HepG2 (cell line): ENCODE measurements around the gene ADCY6. TPM values are rescaled to one million over a fixed set of nuclear protein-coding genes. Genes with fewer than 3 reads are reported as not detected.

Experiments
- ATAC-seq: fragments of 200-7000 bp; cut with Tn5 transposase; 3 replicates; pipeline ENCODE4 v1.9.1; 2020; ENCODE audit warnings: mild to moderate bottlenecking, moderate library complexity
- BruUV-seq: library from RNA; stranded (reverse); fragments of 400-500 nt; replicated peaks from 2 replicates; lab custom pipeline; 2021; lab: Mats Ljungman, UMichigan
- CTCF ChIA-PET: fragments of 300-600 bp; formaldehyde crosslinking; extraction: SDS; loops from one replicate; lab custom pipeline; 2021; ENCODE audit warnings: low total read pairs, inconsistent platforms, low intra/inter-chr PET ratio; lab: Yijun Ruan, JAX
- POLR2A ChIA-PET: fragments of 350-600 bp; sonication (Branson Sonifier 250); formaldehyde crosslinking; loops from one replicate; lab custom pipeline; 2020; ENCODE audit warnings: antibody characterized with exemption, inconsistent platforms; lab: Yijun Ruan, JAX
- DNase-seq: peaks from one replicate; pipeline ENCODE4 v3.0.0-alpha.2; 2015; ENCODE audit warnings: low spot score
- FAIRE-seq: peaks from 3 replicates; lab custom pipeline; 2011; peaks lifted over from hg19 to GRCh38; lab: Jason Lieb, UNC
- H2AFZ ChIP-seq: one replicate; pipeline ENCODE4 v1.6.1; 2011; ENCODE audit warnings: low read length, inconsistent platforms
- H3K27ac ChIP-seq: fragments of 300-600 bp; 3 replicates; pipeline ENCODE4 v1.8.0; 2011; ENCODE audit warnings: mixed run types, mild to moderate bottlenecking, mixed read lengths, low read length, inconsistent platforms; ENCODE audit not compliant: insufficient read depth; ENCODE audit errors: extremely low read length
- H3K27me3 ChIP-seq, 2 experiments: fragments of 200-600 bp in 1 of 2; 2 replicates in 1 of 2; 3 replicates in 1 of 2; pipeline versions ENCODE4 v1.6.0 to v1.8.0; 2011; ENCODE audit warnings: low read length in 2 of 2, mild to moderate bottlenecking in 2 of 2, moderate library complexity in 2 of 2, inconsistent platforms in 1 of 2; ENCODE audit not compliant: insufficient read depth in 2 of 2, control insufficient read depth in 1 of 2
- H3K36me3 ChIP-seq, 2 experiments: fragments of 200-600 bp in 1 of 2; replicated peaks in 1 of 2; 2 replicates in 1 of 2; 3 replicates in 1 of 2; pipeline versions ENCODE4 v1.5.1 to v1.8.0; 2011; ENCODE audit warnings: low read length in 2 of 2, inconsistent platforms in 1 of 2; ENCODE audit not compliant: insufficient read depth in 2 of 2, control insufficient read depth in 1 of 2
- H3K4me1 ChIP-seq: 2 replicates; pipeline ENCODE4 v1.5.1; 2012; ENCODE audit warnings: low read length, inconsistent platforms; ENCODE audit not compliant: insufficient read depth
- H3K4me2 ChIP-seq: 2 replicates; pipeline ENCODE4 v1.6.0; 2011; ENCODE audit warnings: low read depth, low read length, inconsistent platforms
- H3K4me3 ChIP-seq, 3 experiments: fragments of 200-600 bp in 1 of 3; sonication (generic), shearing (Covaris generic) in 1 of 3; replicated peaks in 1 of 3; 2 replicates each; pipeline ENCODE4 v1.5.1; 2011 to 2016; ENCODE audit warnings: low read length in 3 of 3, inconsistent platforms in 2 of 3, low read depth in 2 of 3, mild to moderate bottlenecking in 2 of 3, control low read depth in 1 of 3, mixed read lengths in 1 of 3; ENCODE audit not compliant: insufficient read depth in 1 of 3
- H3K79me2 ChIP-seq: one replicate; pipeline ENCODE4 v1.6.1; 2011; ENCODE audit warnings: low read length, inconsistent platforms; ENCODE audit not compliant: insufficient read depth
- H3K9ac ChIP-seq: 2 replicates; pipeline ENCODE4 v1.6.0; 2011; ENCODE audit warnings: mild to moderate bottlenecking, low read depth, low read length, inconsistent platforms; ENCODE audit not compliant: insufficient read depth
- H3K9me3 ChIP-seq: 2 replicates; pipeline ENCODE4 v1.5.1; 2012; ENCODE audit warnings: mild to moderate bottlenecking, low read length
- H4K20me1 ChIP-seq: 2 replicates; pipeline ENCODE4 v1.6.0; 2011; ENCODE audit warnings: inconsistent platforms, mild to moderate bottlenecking, low read length, moderate library complexity; ENCODE audit not compliant: insufficient read depth
- DMAP1 ChIP-seq: IDR thresholded peaks from 2 replicates; pipeline ENCODE4 v1.6.1; 2016
- FOXO1 ChIP-seq: sonication (generic); formaldehyde crosslinking; IDR thresholded peaks from 2 replicates; pipeline ENCODE4 v1.4.0; 2020; ENCODE audit warnings: missing genetic modification reagents
- GABPB1 ChIP-seq: IDR thresholded peaks from 2 replicates; pipeline ENCODE4 v1.6.1; 2016; ENCODE audit warnings: mild to moderate bottlenecking, missing genetic modification reagents, moderate library complexity, missing compliant biosample characterization
- SAP130 ChIP-seq: IDR thresholded peaks from 2 replicates; pipeline ENCODE4 v1.6.1; 2016; ENCODE audit warnings: low read depth
- TAF15 ChIP-seq: fragments of 200-400 bp; formaldehyde crosslinking; IDR thresholded peaks from one replicate; pipeline ENCODE4 v1.6.1; 2018; ENCODE audit warnings: mild to moderate bottlenecking, low read depth, low read length; ENCODE audit not compliant: poor library complexity, severe bottlenecking
- TBX2 ChIP-seq: sonication (generic); formaldehyde crosslinking; IDR thresholded peaks from 2 replicates; pipeline ENCODE4 v1.5.0; 2020; ENCODE audit warnings: missing genetic modification reagents, mild to moderate bottlenecking, borderline replicate concordance
- ZBTB8A ChIP-seq: sonication (generic); formaldehyde crosslinking; IDR thresholded peaks from 2 replicates; pipeline ENCODE4 v1.4.0; 2020; ENCODE audit warnings: mild to moderate bottlenecking, low read depth, missing genetic modification reagents, borderline replicate concordance
- ZNF33A ChIP-seq: sonication (generic); formaldehyde crosslinking; IDR thresholded peaks from 2 replicates; pipeline ENCODE4 v1.5.1; 2020; ENCODE audit warnings: missing genetic modification reagents, mild to moderate bottlenecking, moderate library complexity, borderline replicate concordance
- ZNF543 ChIP-seq: sonication (generic); formaldehyde crosslinking; IDR thresholded peaks from 2 replicates; pipeline ENCODE4 v1.4.0; 2020; ENCODE audit warnings: mild to moderate bottlenecking, missing genetic modification reagents
- ZNF569 ChIP-seq: sonication (generic); formaldehyde crosslinking; IDR thresholded peaks from 2 replicates; pipeline ENCODE4 v1.5.0; 2020; ENCODE audit warnings: mild to moderate bottlenecking, missing genetic modification reagents, moderate library complexity, borderline replicate concordance
- ZNF577 ChIP-seq: sonication (generic); formaldehyde crosslinking; IDR thresholded peaks from 2 replicates; pipeline ENCODE4 v1.4.0; 2020; ENCODE audit warnings: mild to moderate bottlenecking, low read depth, missing genetic modification reagents, borderline replicate concordance
- ZNF782 ChIP-seq: sonication (generic); formaldehyde crosslinking; IDR thresholded peaks from 2 replicates; pipeline ENCODE4 v1.4.0; 2020; ENCODE audit warnings: missing genetic modification reagents, mild to moderate bottlenecking, borderline replicate concordance
- WGBS: methylation state at CpG from one replicate; pipeline ENCODE4 v1.1.6; 2017; ENCODE audit warnings: low lambda C conversion rate; 5-methylcytosine and 5-hydroxymethylcytosine counted together
- in situ Hi-C: cut with HindIII; loops from 2 replicates; pipeline ENCODE4 v1.10.0; 2017; ENCODE audit warnings: low pct_unique_long_range_greater_than_20kb; ENCODE audit not compliant: extremely low pct_ligation_motif_present
- intact Hi-C: fragments of 100-400 bp; cut with micrococcal nuclease; formaldehyde crosslinking; loops from one replicate; pipeline ENCODE4 v1.10.0; 2022; ENCODE audit not compliant: unreplicated experiment
- polyA plus RNA-seq, 8 experiments: library from polyadenylated mRNA; depleted of rRNA in 3 of 8; stranded (reverse) in 7 of 8; unstranded in 1 of 8; fragments of >200 nt; fragmentation: Illumina TruSeq in 4 of 8; extraction: Trizol in 4 of 8; gene quantifications; 2 replicates each; pipeline versions ENCODE4 v1.2.1 to v1.2.3, GENCODE V29; 2011 to 2016; ENCODE audit warnings: low read depth in 4 of 8, missing spikeins in 1 of 8, mixed read lengths in 1 of 8; ENCODE audit not compliant: insufficient read depth in 1 of 8
- total RNA-seq, 5 experiments: library from RNA; depleted of rRNA; stranded (reverse); fragments of >200 nt; fragmentation: Illumina TruSeq; extraction: Trizol; gene quantifications; 2 replicates each; pipeline ENCODE4 v1.2.3, GENCODE V29; 2016; ENCODE audit warnings: low read depth in 1 of 5
- TF ChIP-seq, protein P1 (sequence below): sonication (generic); formaldehyde crosslinking; IDR thresholded peaks from 2 replicates; pipeline ENCODE4 v1.8.0; 2022; ENCODE audit warnings: mild to moderate bottlenecking, missing genetic modification reagents

ADCY6 gene
- total and polyA plus RNA-seq, 2 of the 13 experiments (the other 11 are each of a cell fraction or from before 2014, with no cell fraction given) = 10.6 to 11.8 TPM

DNA sequence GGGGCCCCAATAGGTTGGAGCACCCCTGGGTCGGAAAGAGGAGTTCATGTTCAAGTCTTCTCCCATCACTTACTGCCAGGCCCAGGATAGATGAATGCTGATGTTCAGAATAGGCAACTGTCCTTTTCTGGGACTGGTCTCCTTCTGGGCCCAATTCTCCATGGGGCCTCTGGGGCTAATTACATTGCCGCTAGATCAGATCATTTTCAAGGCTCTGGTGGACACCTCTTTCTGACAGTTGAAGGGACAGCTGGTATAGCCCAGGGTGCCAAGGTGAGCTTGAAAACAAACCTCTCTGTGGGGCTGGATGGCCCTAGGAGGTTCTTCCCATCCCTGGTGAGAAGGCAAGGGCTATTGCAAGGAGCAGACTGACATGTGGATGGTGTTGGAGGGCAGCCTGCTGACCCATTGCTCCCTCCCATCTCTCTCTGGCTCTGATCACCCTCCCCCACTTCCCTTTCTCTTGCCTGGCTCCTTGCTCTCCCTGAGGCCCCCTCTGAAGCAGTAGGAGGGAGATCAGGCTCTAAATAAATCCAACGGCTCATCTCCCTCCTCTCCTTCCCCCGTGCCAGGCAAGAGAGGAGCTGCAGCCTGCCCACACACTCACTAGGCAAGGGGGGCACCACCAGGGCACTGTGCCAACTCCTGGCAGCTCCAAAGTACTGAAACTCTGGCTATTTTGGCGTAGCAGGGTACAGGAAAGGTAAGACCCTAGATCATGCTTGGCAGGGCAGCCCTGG, 31.3 kb upstream of the ADCY6 start:
- POLR2A ChIA-PET = no interaction called here
- H3K4me2 ChIP-seq = no peak overlapping the region
- no peak overlapping the region for H3K4me3 ChIP-seq
- peaks cover 3% of the 10 kb centered on the region; the same call in 1 of the 2 replicates for H4K20me1 ChIP-seq
- H3K4me1 ChIP-seq = peaks cover 19% of the 10 kb centered on the region
- no peak for TF ChIP-seq TBX2 (CRISPR knock-in tag)
- TF ChIP-seq ZNF577 (CRISPR knock-in tag) = no peak
- TF ChIP-seq ZNF33A = no peak
- no peak for TF ChIP-seq ZNF569 (CRISPR knock-in tag)
- no peak for TF ChIP-seq TAF15
- TF ChIP-seq, protein P1, sequence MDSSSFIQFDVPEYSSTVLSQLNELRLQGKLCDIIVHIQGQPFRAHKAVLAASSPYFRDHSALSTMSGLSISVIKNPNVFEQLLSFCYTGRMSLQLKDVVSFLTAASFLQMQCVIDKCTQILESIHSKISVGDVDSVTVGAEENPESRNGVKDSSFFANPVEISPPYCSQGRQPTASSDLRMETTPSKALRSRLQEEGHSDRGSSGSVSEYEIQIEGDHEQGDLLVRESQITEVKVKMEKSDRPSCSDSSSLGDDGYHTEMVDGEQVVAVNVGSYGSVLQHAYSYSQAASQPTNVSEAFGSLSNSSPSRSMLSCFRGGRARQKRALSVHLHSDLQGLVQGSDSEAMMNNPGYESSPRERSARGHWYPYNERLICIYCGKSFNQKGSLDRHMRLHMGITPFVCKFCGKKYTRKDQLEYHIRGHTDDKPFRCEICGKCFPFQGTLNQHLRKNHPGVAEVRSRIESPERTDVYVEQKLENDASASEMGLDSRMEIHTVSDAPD = no peak
- no peak for TF ChIP-seq ZNF543 (CRISPR knock-in tag)
- TF ChIP-seq FOXO1 (CRISPR knock-in tag) = no peak
- no peak for TF ChIP-seq ZBTB8A
- TF ChIP-seq DMAP1 (CRISPR knock-in tag) = no peak
- no peak for TF ChIP-seq ZNF782
- TF ChIP-seq GABPB1 = no peak
- TF ChIP-seq SAP130 = no peak
- TF ChIP-seq, all 625 proteins: peak for 0
- H2AFZ ChIP-seq = no peak overlapping the region
- BruUV-seq = no TSS peak
- ATAC-seq (no peak), DNase-seq (no peak), FAIRE-seq (no peak)
- peaks cover 13 to 87% of the 10 kb centered on the region in 2 experiments for H3K27me3 ChIP-seq
- intact Hi-C loops = no loop called here
- no peaks in the 10 kb centered on the region for H3K79me2 ChIP-seq
- no peaks in the 10 kb centered on the region for H3K36me3 ChIP-seq
- CTCF ChIA-PET = no interaction called here
- no peaks in the 10 kb centered on the region for H3K9me3 ChIP-seq
- no peak overlapping the region for H3K9ac ChIP-seq
- no peak overlapping the region for H3K27ac ChIP-seq
- 24% methylated on average over 5 of the region's 5 CpGs for WGBS
- in situ Hi-C loops = no loop called here
